OCI-LY1 (cell line): ENCODE data around the gene C18orf32.
"Not testable (repeated sequence)": the region's sequence is repeated elsewhere in the genome, so short reads cannot be mapped to it uniquely, and the experiment has no call there.

Source experiments
- H2AFZ ChIP-seq: fragments of 200-600 bp; sonication (generic), shearing (Covaris generic); 2 replicates; pipeline ENCODE4 v1.6.0; 2014; ENCODE audit warnings: antibody characterized with exemption, mild to moderate bottlenecking, low read length
- H3F3A ChIP-seq: fragments of 200-600 bp; sonication (generic), shearing (Covaris generic); 2 replicates; pipeline ENCODE4 v1.6.0; 2014; ENCODE audit warnings: mild to moderate bottlenecking, antibody characterized with exemption, low read length, moderate library complexity; ENCODE audit not compliant: insufficient read depth
- H3K27ac ChIP-seq: fragments of 200-600 bp; sonication (generic); 2 replicates; pipeline ENCODE4 v1.5.1; 2014; ENCODE audit warnings: low read length, mixed run types, mild to moderate bottlenecking, low read depth; ENCODE audit not compliant: poor library complexity, severe bottlenecking
- H3K27me3 ChIP-seq: fragments of 200-600 bp; sonication (generic); 2 replicates; pipeline ENCODE4 v1.6.0; 2014; ENCODE audit warnings: antibody characterized with exemption, mild to moderate bottlenecking, low read length, moderate library complexity; ENCODE audit not compliant: insufficient read depth
- H3K36me3 ChIP-seq: fragments of 200-600 bp; sonication (generic); 2 replicates; pipeline ENCODE4 v1.6.1; 2014; ENCODE audit warnings: mild to moderate bottlenecking, antibody characterized with exemption, low read length, moderate library complexity, mixed read lengths; ENCODE audit not compliant: insufficient read depth
- H3K4me1 ChIP-seq: fragments of 200-600 bp; sonication (generic); 2 replicates; pipeline ENCODE4 v1.5.1; 2014; ENCODE audit warnings: mild to moderate bottlenecking, low read length, moderate library complexity; ENCODE audit not compliant: insufficient read depth, severe bottlenecking
- H3K4me2 ChIP-seq: fragments of 200-600 bp; sonication (generic), shearing (Covaris generic); 2 replicates; pipeline ENCODE4 v1.6.1; 2014; ENCODE audit warnings: low read length
- H3K4me3 ChIP-seq: fragments of 200-600 bp; sonication (generic); 2 replicates; pipeline ENCODE4 v1.5.1; 2014; ENCODE audit warnings: low read length, low read depth, mild to moderate bottlenecking, mixed read lengths; ENCODE audit not compliant: poor library complexity, severe bottlenecking
- H3K79me2 ChIP-seq: fragments of 200-600 bp; shearing (Covaris generic); 2 replicates; pipeline ENCODE4 v1.6.1; 2016; ENCODE audit warnings: mixed run types, low read length, mixed read lengths; ENCODE audit not compliant: insufficient read depth
- H3K9ac ChIP-seq: fragments of 200-600 bp; sonication (generic), shearing (Covaris generic); 2 replicates; pipeline ENCODE4 v1.6.1; 2014; ENCODE audit warnings: mild to moderate bottlenecking, low read length, mixed read lengths
- H3K9me2 ChIP-seq: fragments of 200-600 bp; sonication (generic), shearing (Covaris generic); 2 replicates; pipeline ENCODE4 v1.6.1; 2014; ENCODE audit warnings: low read depth, mild to moderate bottlenecking, low read length, mixed read lengths
- H3K9me3 ChIP-seq: fragments of 200-600 bp; shearing (Covaris generic); 2 replicates; pipeline ENCODE4 v1.6.1; 2014; ENCODE audit warnings: low read length, mixed read lengths
- H4K20me1 ChIP-seq: fragments of 200-600 bp; sonication (generic), shearing (Covaris generic); 2 replicates; pipeline ENCODE4 v1.6.0; 2016; ENCODE audit warnings: mild to moderate bottlenecking, low read length; ENCODE audit not compliant: insufficient read depth
- CTCF ChIP-seq: fragments of 200-600 bp; sonication (generic), shearing (Covaris generic); IDR thresholded peaks from 2 replicates; pipeline ENCODE4 v1.5.1; 2017; ENCODE audit warnings: mild to moderate bottlenecking, antibody characterized with exemption, low read length, moderate library complexity, mixed read lengths
- EZH2 ChIP-seq: fragments of 200-600 bp; sonication (generic), shearing (Covaris generic); IDR thresholded peaks from 2 replicates; pipeline ENCODE4 v1.8.0; 2017; ENCODE audit warnings: borderline replicate concordance, mixed run types, mild to moderate bottlenecking, antibody characterized with exemption, low read length, moderate library complexity, mixed read lengths

C18orf32 gene

GRCh38 chr18:49510393-49511115 is 23.5 kb upstream of the C18orf32 start:
- no peak for TF ChIP-seq EZH2
- TF ChIP-seq CTCF: peak; percentile 93
- no peak overlapping the region for H3K9ac ChIP-seq
- H4K20me1 ChIP-seq: no peaks in the 10 kb centered on the region
- H3K79me2 ChIP-seq: no peaks in the 10 kb centered on the region
- H3K27me3 ChIP-seq: no peaks in the 10 kb centered on the region
- H3K4me1 ChIP-seq: no peaks in the 10 kb centered on the region
- no peak overlapping the region for H3K4me3 ChIP-seq
- H3K36me3 ChIP-seq: no peaks in the 10 kb centered on the region
- no peak overlapping the region for H3K4me2 ChIP-seq
- no peaks in the 10 kb centered on the region for H3K9me3 ChIP-seq
- no peaks in the 10 kb centered on the region for H3F3A ChIP-seq
- no peaks in the 10 kb centered on the region for H3K9me2 ChIP-seq
- no peak overlapping the region for H3K27ac ChIP-seq
- H2AFZ ChIP-seq: no peak overlapping the region

GRCh38 chr18:49506438-49506837 is 19.4 kb upstream of the C18orf32 start:
- not testable (repeated sequence) for H3K4me2 ChIP-seq, H3K9ac ChIP-seq, H4K20me1 ChIP-seq, H3K9me3 ChIP-seq, H3F3A ChIP-seq, H3K36me3 ChIP-seq, H3K79me2 ChIP-seq, H3K4me3 ChIP-seq, H2AFZ ChIP-seq, H3K27ac ChIP-seq, H3K4me1 ChIP-seq, H3K9me2 ChIP-seq, H3K27me3 ChIP-seq

GRCh38 chr18:49503931-49504330 is 16.9 kb upstream of the C18orf32 start:
- Histone ChIP-seq H3K4me1 (peaks cover 4% of the 10 kb centered on the region), H2AFZ (no peak overlapping the region), H3K9ac (no peak overlapping the region), H3K4me3 (no peak overlapping the region), H4K20me1 (no peaks in the 10 kb centered on the region), H3K9me2 (no peaks in the 10 kb centered on the region), H3K27me3 (no peaks in the 10 kb centered on the region), H3K4me2 (no peak overlapping the region), H3K36me3 (no peaks in the 10 kb centered on the region), H3K79me2 (no peaks in the 10 kb centered on the region), H3K9me3 (no peaks in the 10 kb centered on the region), H3K27ac (no peak overlapping the region), H3F3A (no peaks in the 10 kb centered on the region)
- TF ChIP-seq EZH2: no peak
- TF ChIP-seq CTCF: no peak
